Endothelial cell of umbilical vein (primary cell): Measurements from ENCODE around the gene KAT2B. TPM values are rescaled to one million over a fixed set of nuclear protein-coding genes. Genes with fewer than 3 reads are reported as not detected.

Experiments
- BruUV-seq: library from RNA; stranded (reverse); fragments of 400-500 nt; replicated peaks from 2 replicates; lab custom pipeline; 2021; lab: Mats Ljungman, UMichigan
- CTCF ChIA-PET: fragments of 300-600, 350-600 bp; sonication (Branson Sonifier 250); formaldehyde crosslinking; loops from one replicate; lab custom pipeline; 2021; ENCODE audit warnings: antibody characterized with exemption, inconsistent platforms; lab: Charles Lee
- POLR2A ChIA-PET: fragments of 300-600, 350-600 bp; sonication (Branson Sonifier 250); formaldehyde crosslinking; loops from one replicate; lab custom pipeline; 2021; ENCODE audit warnings: antibody characterized with exemption, inconsistent platforms; lab: Charles Lee
- DNase-seq: peaks from one replicate; pipeline ENCODE4 v3.0.0-alpha.2; 2011; ENCODE audit warnings: low read depth, low spot score
- FAIRE-seq: peaks from 2 replicates; lab custom pipeline; 2011; peaks lifted over from hg19 to GRCh38; lab: Jason Lieb, UNC
- H2AFZ ChIP-seq: 2 replicates; pipeline ENCODE4 v1.6.0; 2012; ENCODE audit warnings: low read depth, low read length, control low read depth, inconsistent platforms
- H3K27ac ChIP-seq: 2 replicates; pipeline ENCODE4 v1.5.1; 2011; ENCODE audit warnings: low read depth, mild to moderate bottlenecking, control low read depth, low read length, moderate library complexity; ENCODE audit not compliant: insufficient read depth
- H3K27me3 ChIP-seq, 2 experiments: 2 replicates each; pipeline versions ENCODE4 v1.6.0 to v1.6.1; 2011; ENCODE audit warnings: low read length in 2 of 2, mixed read lengths in 1 of 2; ENCODE audit not compliant: control insufficient read depth in 2 of 2, insufficient read depth in 2 of 2
- H3K36me3 ChIP-seq, 2 experiments: 2 replicates in 1 of 2; 3 replicates in 1 of 2; pipeline ENCODE4 v1.5.1; 2011; ENCODE audit warnings: low read length in 2 of 2, mild to moderate bottlenecking in 1 of 2, moderate library complexity in 1 of 2; ENCODE audit not compliant: control insufficient read depth in 2 of 2, insufficient read depth in 2 of 2; ENCODE audit errors: extremely low read depth in 1 of 2
- H3K4me1 ChIP-seq: 3 replicates; pipeline ENCODE4 v1.5.1; 2011; ENCODE audit warnings: mild to moderate bottlenecking, low read length; ENCODE audit not compliant: control insufficient read depth, insufficient read depth; ENCODE audit errors: extremely low read depth
- H3K4me2 ChIP-seq: 2 replicates; pipeline ENCODE4 v1.6.1; 2011; ENCODE audit warnings: low read length, control low read depth, mixed read lengths; ENCODE audit not compliant: insufficient read depth
- H3K4me3 ChIP-seq, 3 experiments: fragments of 200-600 bp in 1 of 3; sonication (generic), shearing (Covaris generic) in 1 of 3; replicated peaks in 1 of 3; 2 replicates each; pipeline ENCODE4 v1.5.1; 2011 to 2016; ENCODE audit warnings: control low read depth in 3 of 3, low read length in 3 of 3, mild to moderate bottlenecking in 2 of 3, inconsistent platforms in 1 of 3, low read depth in 1 of 3, moderate library complexity in 1 of 3; ENCODE audit not compliant: insufficient read depth in 1 of 3
- H3K79me2 ChIP-seq: 2 replicates; pipeline ENCODE4 v1.6.0; 2012; ENCODE audit warnings: low read length, inconsistent platforms; ENCODE audit not compliant: control insufficient read depth, insufficient read depth
- H3K9ac ChIP-seq: replicated peaks from 2 replicates; pipeline ENCODE3; 2011; ENCODE audit warnings: low read length, control low read depth; ENCODE audit not compliant: insufficient read depth; ENCODE audit errors: extremely low read depth
- H3K9me1 ChIP-seq: replicated peaks from 3 replicates; pipeline ENCODE4 v1.6.0; 2011; ENCODE audit warnings: mild to moderate bottlenecking, low read length; ENCODE audit not compliant: control insufficient read depth, insufficient read depth; ENCODE audit errors: extremely low read depth
- H3K9me3 ChIP-seq: replicated peaks from 2 replicates; pipeline ENCODE4 v1.5.1; 2012; ENCODE audit warnings: low read length, inconsistent platforms; ENCODE audit not compliant: control insufficient read depth, insufficient read depth
- H4K20me1 ChIP-seq: replicated peaks from 2 replicates; pipeline ENCODE3; 2011; ENCODE audit warnings: mild to moderate bottlenecking, low read length; ENCODE audit not compliant: control insufficient read depth, insufficient read depth; ENCODE audit errors: extremely low read depth
- EZH2 ChIP-seq: IDR thresholded peaks from 2 replicates; pipeline ENCODE4 v1.6.1; 2012; ENCODE audit warnings: borderline replicate concordance, low read depth, mild to moderate bottlenecking, moderate library complexity, low read length, inconsistent platforms; ENCODE audit not compliant: severe bottlenecking
- FOS ChIP-seq: IDR thresholded peaks from 2 replicates; pipeline ENCODE4 v1.6.1; 2011; ENCODE audit warnings: mild to moderate bottlenecking, low read length, moderate library complexity, borderline replicate concordance; ENCODE audit not compliant: insufficient read depth
- JUN ChIP-seq: IDR thresholded peaks from 2 replicates; pipeline ENCODE4 v1.6.1; 2011; ENCODE audit warnings: borderline replicate concordance, low read depth; ENCODE audit not compliant: insufficient read length, insufficient read depth
- MAX ChIP-seq: IDR thresholded peaks from 2 replicates; pipeline ENCODE4 v1.6.1; 2011; ENCODE audit not compliant: insufficient read depth, insufficient read length
- MYC ChIP-seq: IDR thresholded peaks from one replicate; pipeline ENCODE4 v1.6.1; 2011; ENCODE audit warnings: mild to moderate bottlenecking, low read depth, low read length
- POLR2A ChIP-seq: IDR thresholded peaks from 2 replicates; pipeline ENCODE4 v1.6.1; 2012; ENCODE audit warnings: low read depth, mild to moderate bottlenecking, control low read depth, low read length
- POLR2AphosphoS5 ChIP-seq: IDR thresholded peaks from 2 replicates; pipeline ENCODE4 v1.6.1; 2012; ENCODE audit warnings: low read depth, mild to moderate bottlenecking, control low read depth, low read length, moderate library complexity; ENCODE audit not compliant: insufficient read depth
- dilution Hi-C: fragments of 300-500 bp; cut with MboI; formaldehyde crosslinking; loops from one replicate; pipeline ENCODE4 v1.15.0; 2019; ENCODE audit warnings: low sequenced_read_pairs; ENCODE audit not compliant: extremely low pct_ligation_motif_present
- intact Hi-C: fragments of 100-400 bp; cut with micrococcal nuclease; formaldehyde crosslinking; loops from one replicate; pipeline ENCODE4 v1.10.0; 2022
- polyA plus RNA-seq, 4 experiments: library from polyadenylated mRNA; depleted of rRNA in 3 of 4; stranded (reverse) in 3 of 4; unstranded in 1 of 4; fragments of >200 nt; gene quantifications; 2 replicates each; pipeline versions ENCODE4 v1.2.1 to v1.2.3, GENCODE V29; 2011 to 2012; ENCODE audit warnings: missing spikeins in 1 of 4
- total RNA-seq: library from RNA; stranded (reverse); gene quantifications from 2 replicates; pipeline ENCODE4 v1.2.3, GENCODE V29; 2021
- TF ChIP-seq, protein P1 (sequence below), 2 donors: IDR thresholded peaks; 1 replicate in 1 of 2; 2 replicates in 1 of 2; pipeline ENCODE4 v1.5.1; 2011; ENCODE audit warnings: low read length in 2 of 2, mild to moderate bottlenecking in 2 of 2, moderate library complexity in 2 of 2, control low read depth in 1 of 2, inconsistent platforms in 1 of 2, low read depth in 1 of 2; ENCODE audit not compliant: insufficient read depth in 1 of 2; ENCODE audit errors: extremely low read depth in 1 of 2

The KAT2B gene
- total and polyA plus RNA-seq, 2 donors (not counting 3 experiments of a cell fraction or from before 2014, with no cell fraction given), result 2.6 to 11.0 TPM

- Histone ChIP-seq H4K20me1 (peaks cover 2% of the 10 kb centered on the region), H3K27ac (no peak overlapping the region), H3K4me3 (no peak overlapping the region), H3K4me1 (no peaks in the 10 kb centered on the region), H3K79me2 (no peaks in the 10 kb centered on the region), H3K9ac (no peak overlapping the region), H3K36me3 (no peaks in the 10 kb centered on the region), H3K4me2 (no peak overlapping the region), H3K9me1 (no peaks in the 10 kb centered on the region), H2AFZ (no peak overlapping the region), H3K27me3 (no peaks in the 10 kb centered on the region), H3K9me3 (no peaks in the 10 kb centered on the region)
- CTCF ChIA-PET, result no interaction called here
- TF ChIP-seq POLR2A (no peak), EZH2 (no peak), JUN (no peak), MAX (no peak), POLR2AphosphoS5 (no peak), MYC (no peak), FOS (no peak)
- TF ChIP-seq, protein P1, sequence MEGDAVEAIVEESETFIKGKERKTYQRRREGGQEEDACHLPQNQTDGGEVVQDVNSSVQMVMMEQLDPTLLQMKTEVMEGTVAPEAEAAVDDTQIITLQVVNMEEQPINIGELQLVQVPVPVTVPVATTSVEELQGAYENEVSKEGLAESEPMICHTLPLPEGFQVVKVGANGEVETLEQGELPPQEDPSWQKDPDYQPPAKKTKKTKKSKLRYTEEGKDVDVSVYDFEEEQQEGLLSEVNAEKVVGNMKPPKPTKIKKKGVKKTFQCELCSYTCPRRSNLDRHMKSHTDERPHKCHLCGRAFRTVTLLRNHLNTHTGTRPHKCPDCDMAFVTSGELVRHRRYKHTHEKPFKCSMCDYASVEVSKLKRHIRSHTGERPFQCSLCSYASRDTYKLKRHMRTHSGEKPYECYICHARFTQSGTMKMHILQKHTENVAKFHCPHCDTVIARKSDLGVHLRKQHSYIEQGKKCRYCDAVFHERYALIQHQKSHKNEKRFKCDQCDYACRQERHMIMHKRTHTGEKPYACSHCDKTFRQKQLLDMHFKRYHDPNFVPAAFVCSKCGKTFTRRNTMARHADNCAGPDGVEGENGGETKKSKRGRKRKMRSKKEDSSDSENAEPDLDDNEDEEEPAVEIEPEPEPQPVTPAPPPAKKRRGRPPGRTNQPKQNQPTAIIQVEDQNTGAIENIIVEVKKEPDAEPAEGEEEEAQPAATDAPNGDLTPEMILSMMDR (IDR thresholded peaks at IDR 0.05; ENCODE audit: extremely low read depth in 1 of 2, insufficient read depth in 1 of 2, low read depth in 1 of 2, low read length in 2 of 2), result no peak
- BruUV-seq, result no TSS peak
- POLR2A ChIA-PET, result no interaction called here
- intact Hi-C loops (no loop called here), dilution Hi-C loops (no loop called here)
- FAIRE-seq (no peak), DNase-seq (no peak)
These were observed 28.4 kb downstream of the KAT2B start for GRCh38 chr3:20068512-20069177.
